Activated CD4-positive, alpha-beta T cell treated with anti-CD3 and anti-CD28 coated beads, Interleukin-2, amount 10 ng/mL, durations not matched to agents 7 days and 5 days (primary cell): ENCODE results near the gene TSSK3. TPM values are rescaled to one million over a fixed set of nuclear protein-coding genes. Genes with fewer than 3 reads are reported as not detected.

ENCODE experiments used
- CTCF ChIA-PET: fragments of 350-600 bp; sonication (Branson Sonifier 250); formaldehyde crosslinking; loops from one replicate; lab custom pipeline; 2021; ENCODE audit warnings: antibody characterized with exemption; lab: Charles Lee
- POLR2A ChIA-PET: fragments of 350-600 bp; sonication (Branson Sonifier 250); formaldehyde crosslinking; loops from one replicate; lab custom pipeline; 2021; ENCODE audit warnings: antibody characterized with exemption; lab: Charles Lee
- DNase-seq: peaks from one replicate; pipeline ENCODE4 v3.0.0-alpha.2; 2020
- H3K27ac Mint-ChIP-seq: one replicate; pipeline ENCODE4 v1.8.0; 2021; ENCODE audit warnings: mild to moderate bottlenecking, moderate library complexity, mixed read lengths
- H3K27me3 Mint-ChIP-seq: one replicate; pipeline ENCODE4 v1.8.0; 2021; ENCODE audit warnings: mixed read lengths
- H3K36me3 Mint-ChIP-seq: one replicate; pipeline ENCODE4 v1.8.0; 2021; ENCODE audit warnings: low read depth, mixed read lengths
- H3K4me1 Mint-ChIP-seq: one replicate; pipeline ENCODE4 v1.8.0; 2021; ENCODE audit warnings: mixed read lengths
- H3K4me3 Mint-ChIP-seq: one replicate; pipeline ENCODE4 v1.8.0; 2021; ENCODE audit warnings: mild to moderate bottlenecking, moderate library complexity, mixed read lengths
- H3K9me3 Mint-ChIP-seq: one replicate; pipeline ENCODE4 v1.8.0; 2021; ENCODE audit warnings: mixed read lengths
- total RNA-seq, 2 experiments: library from RNA; stranded (reverse); gene quantifications; one replicate each; pipeline ENCODE4 v1.2.3, GENCODE V29; 2021

The TSSK3 gene
- total RNA-seq, 2 experiments from 2014 or later = 1.5 to 2.2 TPM

DNA sequence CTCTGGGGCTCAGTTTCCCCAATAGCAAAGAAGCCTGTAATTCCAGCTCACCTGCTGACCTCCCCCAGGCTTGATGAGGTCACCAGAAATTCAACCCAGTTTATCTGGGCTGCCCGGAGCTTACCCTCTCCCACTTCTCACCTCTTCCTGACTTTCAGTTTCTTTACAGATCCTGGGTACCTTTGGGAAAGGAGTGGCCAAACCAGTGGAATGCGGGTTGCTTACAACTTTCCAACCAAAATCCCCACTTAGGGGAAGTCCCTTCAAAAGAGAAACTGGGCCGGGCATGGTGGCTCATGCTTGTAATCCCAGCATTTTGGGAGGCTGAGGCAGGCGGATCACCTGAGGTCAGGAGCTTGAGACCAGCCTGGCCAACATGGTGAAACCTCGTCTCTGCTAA is 20.4 kb upstream of the TSSK3 start:
- Mint-ChIP-seq H3K4me1 (peaks cover 46% of the 10 kb centered on the region), H3K4me3 (no peak overlapping the region), H3K27ac (peak overlapping the region; percentile 63), H3K36me3 (no peaks in the 10 kb centered on the region), H3K9me3 (no peaks in the 10 kb centered on the region), H3K27me3 (peaks cover 4% of the 10 kb centered on the region)
- ChIA-PET CTCF (interaction anchor here (0.6 to 1.5 kb wide), 5 partner anchors 9 to 256 kb away, joined by 3 to 5 read pairs (median 3); no protein-coding TSS in a partner anchor), POLR2A (no interaction called here)
- no peak for DNase-seq

DNA sequence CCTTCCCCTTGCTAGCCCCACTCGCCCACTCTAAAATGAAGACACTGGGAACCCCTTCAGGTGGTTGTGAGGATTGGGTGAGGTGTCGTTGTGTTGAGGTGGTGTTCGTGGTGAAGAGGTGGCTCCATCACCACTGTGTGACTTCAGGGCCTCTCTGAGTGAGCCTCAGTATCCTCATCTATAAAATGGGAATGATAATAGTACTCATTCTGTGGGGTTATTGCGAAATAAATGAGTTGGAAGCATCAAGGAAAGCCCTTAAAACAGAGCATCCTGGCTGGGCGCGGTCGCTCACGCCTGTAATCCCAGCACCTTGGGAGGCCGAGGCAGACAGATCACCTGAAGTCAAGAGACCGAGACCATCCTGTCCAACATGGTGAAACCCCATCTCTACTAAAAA is 19.6 kb upstream of the TSSK3 start:
- Mint-ChIP-seq H3K36me3 (no peaks in the 10 kb centered on the region), H3K9me3 (no peaks in the 10 kb centered on the region), H3K27me3 (peaks cover 4% of the 10 kb centered on the region), H3K27ac (peak overlapping the region; percentile 63), H3K4me3 (no peak overlapping the region), H3K4me1 (peaks cover 39% of the 10 kb centered on the region)
- POLR2A ChIA-PET = interaction anchor here (0.6 kb wide), 1 partner anchor 133 kb away, joined by 3 read pairs; no protein-coding TSS in a partner anchor
- DNase-seq = no peak
- CTCF ChIA-PET = interaction anchor here (0.8 to 1.2 kb wide), 2 partner anchors 8 to 95 kb away, joined by 3 to 4 read pairs; no protein-coding TSS in a partner anchor

- ChIA-PET POLR2A (interaction anchor here (2.0 kb wide), 1 partner anchor 9 kb away, joined by 5 read pairs; the partner anchor contains the start of gene MARCKSL1), CTCF (interaction anchor here (0.6 to 2.6 kb wide), 11 partner anchors 9 to 589 kb away, joined by 3 to 10 read pairs (median 3); partner anchors contain the start of gene MARCKSL1)
- no peaks in the 10 kb centered on the region for H3K9me3 Mint-ChIP-seq
- peaks cover 52% of the 10 kb centered on the region for H3K4me1 Mint-ChIP-seq
- DNase-seq = no peak
- H3K27ac Mint-ChIP-seq = no peak overlapping the region
- H3K27me3 Mint-ChIP-seq = peaks cover 4% of the 10 kb centered on the region
- no peaks in the 10 kb centered on the region for H3K36me3 Mint-ChIP-seq
- H3K4me3 Mint-ChIP-seq = no peak overlapping the region
Observed at GRCh38 chr1:32345289-32345827, 17.0 kb upstream of the TSSK3 start.

- H3K27ac Mint-ChIP-seq = no peak overlapping the region
- peaks cover 4% of the 10 kb centered on the region for H3K9me3 Mint-ChIP-seq
- peaks cover 57% of the 10 kb centered on the region for H3K4me1 Mint-ChIP-seq
- CTCF ChIA-PET = interaction anchor here (1.3 to 2.5 kb wide), 3 partner anchors 9 to 98 kb away, joined by 3 to 8 read pairs (median 6); no protein-coding TSS in a partner anchor
- H3K4me3 Mint-ChIP-seq = no peak overlapping the region
- H3K36me3 Mint-ChIP-seq = peaks cover 6% of the 10 kb centered on the region
- DNase-seq = no peak
- peaks cover 4% of the 10 kb centered on the region for H3K27me3 Mint-ChIP-seq
- POLR2A ChIA-PET = interaction anchor here (1.1 kb wide), 1 partner anchor 9 kb away, joined by 3 read pairs; no protein-coding TSS in a partner anchor
Observed at GRCh38 chr1:32346532-32347157, 15.7 kb upstream of the TSSK3 start.

DNA sequence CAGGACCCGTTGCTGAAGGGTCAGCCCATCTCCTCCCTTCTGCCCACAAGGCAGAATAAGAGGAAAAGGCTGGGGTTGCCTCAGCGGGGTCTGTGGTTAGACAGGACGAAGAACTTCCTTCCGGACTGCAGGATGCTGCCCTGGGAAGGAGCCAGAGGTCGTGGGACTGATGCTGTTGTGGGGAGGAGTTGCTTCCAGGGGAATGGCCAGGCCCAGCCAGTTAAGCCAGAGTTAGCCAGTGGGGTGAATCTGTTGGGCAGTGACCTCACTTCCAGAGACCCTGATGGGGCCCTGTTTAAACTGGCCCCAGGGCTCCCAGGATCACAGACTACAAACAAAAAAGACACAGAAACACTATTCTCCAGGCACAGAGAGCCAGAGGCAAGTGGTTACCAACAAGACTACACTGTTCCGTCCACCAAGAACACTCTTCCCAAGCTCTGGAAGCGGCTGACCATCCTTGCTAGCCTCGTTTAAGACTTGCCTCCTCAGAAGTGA is 13.1 kb upstream of the TSSK3 start:
- CTCF ChIA-PET = interaction anchor here (1.6 kb wide), 1 partner anchor 101 kb away, joined by 3 read pairs; no protein-coding TSS in a partner anchor
- POLR2A ChIA-PET = no interaction called here
- Mint-ChIP-seq H3K9me3 (peaks cover 4% of the 10 kb centered on the region), H3K27ac (peak overlapping the region; percentile 60), H3K4me3 (no peak overlapping the region), H3K4me1 (peaks cover 51% of the 10 kb centered on the region), H3K36me3 (peaks cover 6% of the 10 kb centered on the region), H3K27me3 (peaks cover 4% of the 10 kb centered on the region)
- no peak for DNase-seq

- no peak for DNase-seq
- H3K4me3 Mint-ChIP-seq = peak overlapping the region; percentile 79
- H3K27me3 Mint-ChIP-seq = peaks cover 2% of the 10 kb centered on the region
- H3K4me1 Mint-ChIP-seq = peaks cover 43% of the 10 kb centered on the region
- CTCF ChIA-PET = interaction anchor here (0.5 to 2.4 kb wide), 8 partner anchors 8 to 687 kb away, joined by 3 to 7 read pairs (median 4); partner anchors contain the start of genes FAM229A, MARCKSL1 and TSSK3
- H3K36me3 Mint-ChIP-seq = peaks cover 6% of the 10 kb centered on the region
- peak overlapping the region; percentile 77 for H3K27ac Mint-ChIP-seq
- H3K9me3 Mint-ChIP-seq = peaks cover 4% of the 10 kb centered on the region
- POLR2A ChIA-PET = no interaction called here
Observed at GRCh38 chr1:32350785-32351398, 11.4 kb upstream of the TSSK3 start.

DNA sequence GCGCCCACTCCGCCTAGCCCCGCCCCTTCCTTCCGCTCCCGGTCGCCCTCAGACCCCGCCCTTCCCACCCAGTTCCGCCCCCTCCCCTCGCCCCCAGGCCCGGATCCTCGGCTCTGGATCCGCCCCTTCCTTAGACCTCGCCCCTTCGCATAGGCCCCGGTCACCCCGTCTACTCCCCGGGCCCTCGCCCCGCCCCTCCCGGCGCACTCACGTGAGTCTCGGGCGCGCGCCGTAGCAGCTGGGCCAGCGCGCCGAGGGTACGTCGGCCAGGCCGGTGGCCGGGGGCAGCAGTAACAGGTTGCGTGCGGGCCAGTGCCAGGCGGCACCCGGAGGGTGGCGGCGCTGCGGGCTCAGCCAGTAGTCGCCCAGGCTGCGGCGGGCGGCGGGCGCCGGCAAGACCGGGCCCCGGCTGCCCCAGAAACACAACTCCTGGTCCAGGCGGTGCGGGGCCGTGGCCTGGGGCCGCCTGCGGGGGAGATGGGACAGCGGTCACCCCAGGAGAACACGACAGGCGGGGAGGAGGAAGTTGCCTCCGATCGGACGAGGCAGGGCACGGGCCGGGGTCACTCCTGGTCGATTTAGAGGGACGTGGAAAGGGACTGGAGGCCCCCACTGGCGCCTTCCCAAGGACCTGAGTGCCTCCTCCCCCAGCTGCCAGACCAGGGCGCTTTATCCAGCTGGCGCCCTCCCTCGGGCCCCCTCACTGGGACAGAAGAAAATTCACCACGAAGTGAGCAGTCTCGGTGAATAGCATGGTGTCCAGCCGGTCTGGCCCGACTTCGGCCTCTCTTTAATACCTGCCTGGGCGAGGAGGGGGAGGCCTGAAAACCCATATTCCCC is 10.7 kb upstream of the TSSK3 start:
- Mint-ChIP-seq H3K4me1 (peaks cover 45% of the 10 kb centered on the region), H3K4me3 (peak overlapping the region; percentile 79), H3K27me3 (peaks cover under 1% of the 10 kb centered on the region), H3K36me3 (peaks cover 6% of the 10 kb centered on the region), H3K27ac (peak overlapping the region; percentile 77), H3K9me3 (peaks cover 4% of the 10 kb centered on the region)
- DNase-seq = peak; percentile 93
- POLR2A ChIA-PET = no interaction called here
- CTCF ChIA-PET = interaction anchor here (0.9 to 2.4 kb wide), 8 partner anchors 10 to 594 kb away, joined by 3 to 7 read pairs (median 4); partner anchors contain the start of genes FAM229A, MARCKSL1 and TSSK3

- peaks cover 6% of the 10 kb centered on the region for H3K36me3 Mint-ChIP-seq
- no peaks in the 10 kb centered on the region for H3K27me3 Mint-ChIP-seq
- H3K4me3 Mint-ChIP-seq = peak overlapping the region; percentile 48
- H3K4me1 Mint-ChIP-seq = peaks cover 46% of the 10 kb centered on the region
- ChIA-PET CTCF (interaction anchor here (0.7 to 2.4 kb wide), 9 partner anchors 10 to 595 kb away, joined by 3 to 6 read pairs (median 4); partner anchors contain the start of gene MARCKSL1), POLR2A (interaction anchor here (0.6 to 0.7 kb wide), 3 partner anchors 18 to 640 kb away, joined by 3 to 6 read pairs (median 3); no protein-coding TSS in a partner anchor)
- peaks cover 4% of the 10 kb centered on the region for H3K9me3 Mint-ChIP-seq
- H3K27ac Mint-ChIP-seq = peak overlapping the region; percentile 25
- no peak for DNase-seq
Observed at GRCh38 chr1:32352239-32352745, 10.0 kb upstream of the TSSK3 start.

DNA sequence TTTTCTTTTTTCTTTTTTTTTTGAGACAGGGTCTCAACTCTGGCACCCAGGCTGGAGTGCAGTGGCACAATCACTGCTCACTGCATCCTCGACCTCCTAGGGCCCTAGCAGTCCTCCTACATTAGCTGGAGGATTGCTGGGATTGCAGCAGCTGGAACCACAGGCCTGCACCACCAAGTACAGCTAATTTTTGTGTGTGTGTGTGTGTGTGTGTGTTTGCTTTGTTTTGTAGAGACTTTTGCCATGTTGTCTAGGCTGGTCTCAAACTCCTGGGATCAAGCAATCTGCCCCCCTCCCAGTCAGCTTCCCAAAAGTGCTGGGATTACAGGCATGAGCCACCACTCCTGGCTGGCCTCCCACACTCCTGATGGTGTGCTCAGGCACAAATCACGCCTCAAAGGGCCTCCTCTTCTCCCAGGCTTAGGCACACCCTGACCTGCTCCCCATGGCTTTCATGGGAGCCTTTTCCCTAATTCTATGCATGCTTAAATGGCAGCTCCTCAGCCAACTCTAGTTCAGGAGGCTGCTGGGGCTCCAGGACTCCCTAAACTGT is 9.4 kb upstream of the TSSK3 start:
- peaks cover 6% of the 10 kb centered on the region for H3K36me3 Mint-ChIP-seq
- no peak overlapping the region for H3K4me3 Mint-ChIP-seq
- no peak overlapping the region for H3K27ac Mint-ChIP-seq
- peaks cover 4% of the 10 kb centered on the region for H3K9me3 Mint-ChIP-seq
- no peaks in the 10 kb centered on the region for H3K27me3 Mint-ChIP-seq
- CTCF ChIA-PET = interaction anchor here (0.5 to 2.4 kb wide), 11 partner anchors 11 to 595 kb away, joined by 3 to 6 read pairs (median 3); partner anchors contain the start of gene MARCKSL1
- POLR2A ChIA-PET = interaction anchor here (0.6 to 0.7 kb wide), 3 partner anchors 18 to 639 kb away, joined by 3 to 6 read pairs (median 3); no protein-coding TSS in a partner anchor
- DNase-seq = no peak
- peaks cover 45% of the 10 kb centered on the region for H3K4me1 Mint-ChIP-seq

- Mint-ChIP-seq H3K27me3 (no peaks in the 10 kb centered on the region), H3K4me3 (no peak overlapping the region)
Observed at GRCh38 chr1:32353431-32353830, 8.9 kb upstream of the TSSK3 start.

More at GRCh38 chr1:32353431-32353830, 8.9 kb upstream of the TSSK3 start:
- Mint-ChIP-seq H3K4me1 (peaks cover 39% of the 10 kb centered on the region), H3K27ac (no peak overlapping the region), H3K36me3 (peaks cover 6% of the 10 kb centered on the region), H3K9me3 (peaks cover 4% of the 10 kb centered on the region)
- no peak for DNase-seq
- POLR2A ChIA-PET = no interaction called here
- CTCF ChIA-PET = interaction anchor here (1.2 to 1.7 kb wide), 4 partner anchors 11 to 138 kb away, joined by 3 to 5 read pairs (median 3); no protein-coding TSS in a partner anchor
